Measurements from ENCODE around the gene SYT12.
"Not testable (repeated sequence)": the region's sequence is repeated elsewhere in the genome, so short reads cannot be mapped to it uniquely, and the experiment has no call there.

SYT12 gene

GRCh38 chr11:66983275-66983924 lies 39.5 kb upstream of the SYT12 start:
- Histone ChIP-seq H3K4me1 (ENCODE audit: insufficient read depth, low read length) (peaks cover 10% of the 10 kb centered on the region; the same call in 1 of the 2 replicates), H3K4me3 (ENCODE audit: low read length) (no peak overlapping the region), H3K27me3 (ENCODE audit: insufficient read depth, low read length) (no peaks in the 10 kb centered on the region), H3K36me3 (ENCODE audit: insufficient read depth, low read depth, low read length) (no peaks in the 10 kb centered on the region), H3K9me3 (ENCODE audit: insufficient read depth, low read depth, low read length) (peaks cover 7% of the 10 kb centered on the region; the same call in 1 of the 2 replicates), H3K9ac (ENCODE audit: low read depth, low read length) (no peak overlapping the region), H3K27ac (ENCODE audit: low read length) (no peak overlapping the region)

- H3K9ac ChIP-seq (ENCODE audit: low read depth, low read length): no peak overlapping the region
These were observed 37.3 kb upstream of the SYT12 start for GRCh38 chr11:66985508-66986177.

GRCh38 chr11:66986178-66986545 lies 36.8 kb upstream of the SYT12 start:
- Histone ChIP-seq H3K4me3 (ENCODE audit: low read length) (no peak overlapping the region), H3K9ac (ENCODE audit: low read depth, low read length) (no peak overlapping the region), H3K36me3 (ENCODE audit: insufficient read depth, low read depth, low read length) (no peaks in the 10 kb centered on the region), H3K27ac (ENCODE audit: low read length) (no peak overlapping the region), H3K4me1 (ENCODE audit: insufficient read depth, low read length) (peaks cover 10% of the 10 kb centered on the region; the same call in 1 of the 2 replicates), H3K27me3 (ENCODE audit: insufficient read depth, low read length) (no peaks in the 10 kb centered on the region), H3K9me3 (ENCODE audit: insufficient read depth, low read depth, low read length) (no peaks in the 10 kb centered on the region)

More at GRCh38 chr11:66985508-66986177, 37.3 kb upstream of the SYT12 start:
- H3K27me3 ChIP-seq (ENCODE audit: insufficient read depth, low read length): no peaks in the 10 kb centered on the region
- no peaks in the 10 kb centered on the region for H3K36me3 ChIP-seq (ENCODE audit: insufficient read depth, low read depth, low read length)
- H3K4me1 ChIP-seq (ENCODE audit: insufficient read depth, low read length): peaks cover 10% of the 10 kb centered on the region; the same call in 1 of the 2 replicates
- no peak overlapping the region for H3K4me3 ChIP-seq (ENCODE audit: low read length)
- H3K27ac ChIP-seq (ENCODE audit: low read length): no peak overlapping the region
- no peaks in the 10 kb centered on the region for H3K9me3 ChIP-seq (ENCODE audit: insufficient read depth, low read depth, low read length)

GRCh38 chr11:66987158-66987620 lies 35.7 kb upstream of the SYT12 start:
- no peak overlapping the region for H3K4me3 ChIP-seq (ENCODE audit: low read length)
- no peaks in the 10 kb centered on the region for H3K9me3 ChIP-seq (ENCODE audit: insufficient read depth, low read depth, low read length)
- H3K27ac ChIP-seq (ENCODE audit: low read length): no peak overlapping the region
- no peaks in the 10 kb centered on the region for H3K27me3 ChIP-seq (ENCODE audit: insufficient read depth, low read length)
- H3K4me1 ChIP-seq (ENCODE audit: insufficient read depth, low read length): peaks cover 10% of the 10 kb centered on the region; the same call in 1 of the 2 replicates
- H3K36me3 ChIP-seq (ENCODE audit: insufficient read depth, low read depth, low read length): no peaks in the 10 kb centered on the region
- peak overlapping the region; percentile 25; the same call in 1 of the 2 replicates for H3K9ac ChIP-seq (ENCODE audit: low read depth, low read length)

GRCh38 chr11:66987924-66988637 lies 34.9 kb upstream of the SYT12 start:
- no peaks in the 10 kb centered on the region for H3K27me3 ChIP-seq (ENCODE audit: insufficient read depth, low read length)
- no peak overlapping the region for H3K27ac ChIP-seq (ENCODE audit: low read length)
- H3K9me3 ChIP-seq (ENCODE audit: insufficient read depth, low read depth, low read length): no peaks in the 10 kb centered on the region
- H3K4me3 ChIP-seq (ENCODE audit: low read length): no peak overlapping the region
- H3K9ac ChIP-seq (ENCODE audit: low read depth, low read length): peak overlapping the region; percentile 25; the same call in 1 of the 2 replicates
- no peaks in the 10 kb centered on the region for H3K36me3 ChIP-seq (ENCODE audit: insufficient read depth, low read depth, low read length)
- H3K4me1 ChIP-seq (ENCODE audit: insufficient read depth, low read length): peaks cover 10% of the 10 kb centered on the region; the same call in 1 of the 2 replicates

- not testable (repeated sequence) for H3K27me3 ChIP-seq (ENCODE audit: insufficient read depth, low read length); H3K36me3 ChIP-seq (ENCODE audit: insufficient read depth, low read depth, low read length); H3K9ac ChIP-seq (ENCODE audit: low read depth, low read length); H3K4me3 ChIP-seq (ENCODE audit: low read length); H3K9me3 ChIP-seq (ENCODE audit: insufficient read depth, low read depth, low read length); H3K27ac ChIP-seq (ENCODE audit: low read length)
- peaks cover 10% of the 10 kb centered on the region; the same call in 1 of the 2 replicates for H3K4me1 ChIP-seq (ENCODE audit: insufficient read depth, low read length)
These were observed 34.2 kb upstream of the SYT12 start for GRCh38 chr11:66988741-66989140.

- peaks cover 10% of the 10 kb centered on the region; the same call in 1 of the 2 replicates for H3K4me1 ChIP-seq (ENCODE audit: insufficient read depth, low read length)
- H3K36me3 ChIP-seq (ENCODE audit: insufficient read depth, low read depth, low read length); H3K27ac ChIP-seq (ENCODE audit: low read length); H3K9me3 ChIP-seq (ENCODE audit: insufficient read depth, low read depth, low read length); H3K4me3 ChIP-seq (ENCODE audit: low read length); H3K9ac ChIP-seq (ENCODE audit: low read depth, low read length); H3K27me3 ChIP-seq (ENCODE audit: insufficient read depth, low read length): not testable (repeated sequence)
These were observed 33.6 kb upstream of the SYT12 start for GRCh38 chr11:66989360-66989759.

- H3K9ac ChIP-seq (ENCODE audit: low read depth, low read length): no peak overlapping the region
- H3K27me3 ChIP-seq (ENCODE audit: insufficient read depth, low read length): no peaks in the 10 kb centered on the region
- H3K36me3 ChIP-seq (ENCODE audit: insufficient read depth, low read depth, low read length): no peaks in the 10 kb centered on the region
- peaks cover 9% of the 10 kb centered on the region; the same call in 1 of the 2 replicates for H3K4me1 ChIP-seq (ENCODE audit: insufficient read depth, low read length)
- no peak overlapping the region for H3K4me3 ChIP-seq (ENCODE audit: low read length)
- H3K27ac ChIP-seq (ENCODE audit: low read length): no peak overlapping the region
- H3K9me3 ChIP-seq (ENCODE audit: insufficient read depth, low read depth, low read length): no peaks in the 10 kb centered on the region
These were observed 30.9 kb upstream of the SYT12 start for GRCh38 chr11:66992041-66992440.

- Histone ChIP-seq H3K36me3 (ENCODE audit: insufficient read depth, low read depth, low read length) (no peaks in the 10 kb centered on the region), H3K27ac (ENCODE audit: low read length) (no peak overlapping the region), H3K4me3 (ENCODE audit: low read length) (no peak overlapping the region), H3K9me3 (ENCODE audit: insufficient read depth, low read depth, low read length) (no peaks in the 10 kb centered on the region), H3K4me1 (ENCODE audit: insufficient read depth, low read length) (no peaks in the 10 kb centered on the region), H3K27me3 (ENCODE audit: insufficient read depth, low read length) (no peaks in the 10 kb centered on the region), H3K9ac (ENCODE audit: low read depth, low read length) (no peak overlapping the region)
These were observed 26.2 kb upstream of the SYT12 start for GRCh38 chr11:66996609-66997273.

GRCh38 chr11:66999555-66999954 lies 23.4 kb upstream of the SYT12 start:
- Histone ChIP-seq H3K4me3 (ENCODE audit: low read length) (no peak overlapping the region), H3K9ac (ENCODE audit: low read depth, low read length) (no peak overlapping the region), H3K27ac (ENCODE audit: low read length) (no peak overlapping the region), H3K4me1 (ENCODE audit: insufficient read depth, low read length) (peaks cover 13% of the 10 kb centered on the region; the same call in 1 of the 2 replicates), H3K27me3 (ENCODE audit: insufficient read depth, low read length) (no peaks in the 10 kb centered on the region), H3K9me3 (ENCODE audit: insufficient read depth, low read depth, low read length) (no peaks in the 10 kb centered on the region), H3K36me3 (ENCODE audit: insufficient read depth, low read depth, low read length) (no peaks in the 10 kb centered on the region)

- Histone ChIP-seq H3K9ac (ENCODE audit: low read depth, low read length) (no peak overlapping the region), H3K4me3 (ENCODE audit: low read length) (no peak overlapping the region), H3K27ac (ENCODE audit: low read length) (no peak overlapping the region), H3K9me3 (ENCODE audit: insufficient read depth, low read depth, low read length) (no peaks in the 10 kb centered on the region), H3K36me3 (ENCODE audit: insufficient read depth, low read depth, low read length) (no peaks in the 10 kb centered on the region), H3K4me1 (ENCODE audit: insufficient read depth, low read length) (peaks cover 13% of the 10 kb centered on the region; the same call in 1 of the 2 replicates), H3K27me3 (ENCODE audit: insufficient read depth, low read length) (no peaks in the 10 kb centered on the region)
These were observed 21.6 kb upstream of the SYT12 start for GRCh38 chr11:67001332-67001731.

Data from iPS-20b (cell line).